Measurements from ENCODE around the gene C21orf58.
"Not testable (repeated sequence)": the region's sequence is repeated elsewhere in the genome, so short reads cannot be mapped to it uniquely, and the experiment has no call there.

The C21orf58 gene

DNA sequence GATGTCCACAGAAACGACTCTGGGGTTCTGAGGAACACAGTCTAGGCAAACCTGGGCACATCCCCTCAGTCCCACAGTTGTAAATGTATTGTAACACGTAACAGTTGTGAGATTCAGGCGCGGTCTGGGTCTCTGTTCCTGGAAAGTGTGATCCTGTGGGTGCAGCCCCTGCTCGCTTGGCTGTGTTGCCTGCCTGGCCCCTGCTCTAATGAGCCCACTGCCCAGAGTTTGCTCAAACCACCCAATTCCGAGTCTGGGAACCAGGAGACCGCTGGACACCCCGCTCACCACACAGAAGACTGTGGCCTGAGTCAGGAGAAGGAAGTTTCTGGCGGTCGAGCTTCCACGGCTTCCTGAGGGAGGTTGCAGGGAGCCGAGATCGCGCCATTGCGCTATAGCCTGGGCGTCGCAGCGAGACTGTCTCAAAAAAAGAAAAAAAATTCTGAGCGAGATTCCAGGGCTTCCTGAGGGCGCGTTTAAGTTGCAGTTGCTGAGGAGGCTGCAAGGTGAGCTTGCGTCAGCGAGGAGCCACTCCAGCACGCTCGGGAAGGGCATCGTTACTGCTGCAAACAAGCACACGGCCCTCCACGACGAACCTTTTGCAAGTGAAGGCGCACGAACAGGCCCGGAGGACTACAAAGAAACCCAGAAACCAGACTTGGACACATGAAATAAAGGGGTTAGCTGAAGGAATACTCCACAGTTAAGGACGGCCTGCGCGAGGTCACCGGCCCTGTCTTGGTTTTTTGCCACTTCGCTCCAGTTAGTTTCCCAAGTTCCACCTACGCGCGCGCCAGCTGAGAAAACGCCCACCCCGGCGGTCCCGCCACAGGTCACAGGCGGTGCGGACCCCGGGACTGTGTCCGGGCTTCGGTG is 1.1 kb downstream of the C21orf58 start:
- DNase-seq = peak; percentile 10

DNA sequence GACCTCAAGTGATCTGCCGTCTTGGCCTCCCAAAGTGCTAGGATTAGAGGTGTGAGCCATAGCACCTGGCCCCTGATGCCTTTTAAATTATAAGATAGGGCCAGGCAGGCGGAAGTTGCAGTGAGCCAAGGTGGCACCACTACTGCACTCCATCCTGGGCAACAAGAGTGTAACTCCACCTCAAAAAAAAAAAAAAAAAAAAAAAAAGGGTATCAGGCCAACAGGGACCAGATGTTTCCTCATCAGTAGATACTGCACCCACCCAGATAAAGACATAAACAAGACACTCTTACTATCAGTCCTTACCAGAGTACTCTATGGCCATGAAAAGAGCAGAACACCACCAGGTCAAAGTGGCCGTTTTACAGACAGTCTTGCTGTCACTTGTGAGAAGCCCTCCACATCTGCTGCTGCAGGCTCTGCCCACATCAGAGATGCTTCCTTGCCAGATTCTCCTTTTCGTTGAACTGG is 3.3 kb downstream of the C21orf58 start:
- no peak for DNase-seq

DNA sequence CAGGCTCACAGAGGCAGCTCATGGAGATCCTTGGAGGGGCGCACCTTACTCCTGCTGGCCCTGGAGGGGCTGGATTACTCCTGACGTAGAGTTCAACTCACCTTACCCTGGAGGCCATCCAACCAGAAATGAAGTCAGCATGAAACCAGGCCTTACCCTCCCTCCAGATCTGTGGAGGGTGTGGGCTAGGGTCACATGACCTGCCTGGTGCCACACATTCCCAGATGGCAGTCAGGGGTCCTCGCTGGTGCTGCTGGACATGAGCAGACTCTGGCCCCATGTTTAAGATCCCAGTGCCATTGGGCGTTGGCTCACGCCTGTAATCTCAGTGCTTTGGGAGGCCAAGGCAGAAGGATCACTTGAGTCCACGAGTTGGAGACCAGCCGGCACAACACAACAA is 4.5 kb downstream of the C21orf58 start:
- no peak for DNase-seq

DNA sequence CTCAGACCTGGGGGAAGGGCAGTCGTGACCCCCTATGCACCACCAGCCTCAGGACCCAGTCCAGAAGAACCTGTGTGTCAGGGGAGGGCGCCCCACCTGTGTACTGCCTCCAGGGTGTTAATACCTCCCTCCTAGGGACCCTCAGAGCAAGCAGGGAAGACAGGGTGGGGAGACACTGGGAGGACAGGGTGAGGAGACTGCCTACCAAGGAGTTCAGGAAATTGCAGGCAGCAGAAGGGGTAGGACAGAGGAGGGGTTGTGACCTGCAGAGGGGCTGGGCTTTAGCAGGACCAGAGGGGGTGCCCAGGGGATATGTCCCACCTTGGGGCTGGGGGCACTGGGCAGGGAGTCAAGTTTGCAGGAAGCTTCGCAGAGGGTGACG is 5.2 kb downstream of the C21orf58 start:
- no peak for DNase-seq

DNA sequence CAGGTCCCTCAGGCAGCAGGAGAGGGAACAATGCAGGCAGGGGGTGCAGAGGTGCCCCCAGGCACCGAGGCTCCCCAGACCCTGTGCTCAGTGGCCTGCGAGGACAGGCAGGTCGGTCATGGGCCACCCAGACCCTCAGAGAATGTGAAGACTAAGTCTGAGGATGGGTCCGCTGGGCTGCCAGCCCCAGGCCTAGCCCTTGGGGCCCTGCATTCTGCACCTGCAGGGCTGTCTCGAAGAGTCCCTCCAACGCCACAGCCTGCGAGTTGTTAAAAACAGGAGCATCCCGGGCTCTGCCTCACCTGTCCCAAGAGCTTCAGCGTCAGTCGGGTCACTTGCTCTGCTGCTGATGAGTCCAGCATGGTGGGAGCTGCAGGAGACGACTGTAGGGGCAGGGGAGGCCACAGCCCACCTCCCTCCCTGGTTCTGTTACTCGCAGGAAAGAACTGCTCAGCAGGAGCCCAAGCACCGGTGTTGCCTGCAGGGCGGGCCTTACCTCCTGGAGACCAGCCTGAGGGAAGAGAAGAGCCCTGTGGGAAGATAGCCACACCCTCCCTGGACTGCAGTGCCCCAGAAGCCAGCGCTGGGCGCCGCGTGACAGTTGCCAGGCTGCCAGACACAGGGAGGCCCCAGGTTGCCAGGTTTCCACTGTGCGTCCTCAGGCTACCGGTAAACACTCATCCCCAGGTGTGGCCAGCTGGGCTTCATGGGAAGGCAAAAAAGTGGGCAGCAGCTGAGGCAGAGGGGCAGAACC is 5.8 kb downstream of the C21orf58 start:
- DNase-seq = peak; percentile 41

DNA sequence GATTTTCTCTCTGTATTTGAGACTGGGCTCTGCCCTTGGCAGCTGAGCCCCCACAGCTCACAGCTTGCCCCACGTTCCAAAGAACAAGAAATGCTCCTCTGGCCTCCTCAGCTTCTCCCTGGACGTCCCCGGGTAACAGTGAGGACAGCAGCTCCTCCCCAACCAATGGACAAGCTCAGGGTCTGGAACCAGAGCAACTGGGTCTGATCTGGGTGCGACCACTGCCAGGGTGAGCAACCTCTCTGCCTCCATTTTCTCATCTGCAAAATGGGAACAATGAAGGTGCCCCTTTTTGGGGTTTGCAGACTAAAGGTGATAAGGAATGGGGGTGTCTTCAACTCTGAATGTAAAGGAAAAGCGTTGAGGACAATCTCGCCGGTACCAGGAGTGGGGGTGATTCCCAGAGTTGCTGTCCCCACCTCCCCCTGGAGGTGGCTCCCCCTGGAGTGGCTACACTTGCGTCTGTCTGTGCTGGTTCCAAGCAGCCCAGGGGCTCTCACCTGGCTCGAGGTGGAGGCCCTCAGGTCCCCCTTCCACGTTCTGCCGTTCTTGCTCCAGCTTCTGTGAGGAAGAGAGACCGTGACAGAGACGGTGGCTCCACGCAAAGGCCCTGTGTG is 6.9 kb downstream of the C21orf58 start:
- no peak for DNase-seq

DNA sequence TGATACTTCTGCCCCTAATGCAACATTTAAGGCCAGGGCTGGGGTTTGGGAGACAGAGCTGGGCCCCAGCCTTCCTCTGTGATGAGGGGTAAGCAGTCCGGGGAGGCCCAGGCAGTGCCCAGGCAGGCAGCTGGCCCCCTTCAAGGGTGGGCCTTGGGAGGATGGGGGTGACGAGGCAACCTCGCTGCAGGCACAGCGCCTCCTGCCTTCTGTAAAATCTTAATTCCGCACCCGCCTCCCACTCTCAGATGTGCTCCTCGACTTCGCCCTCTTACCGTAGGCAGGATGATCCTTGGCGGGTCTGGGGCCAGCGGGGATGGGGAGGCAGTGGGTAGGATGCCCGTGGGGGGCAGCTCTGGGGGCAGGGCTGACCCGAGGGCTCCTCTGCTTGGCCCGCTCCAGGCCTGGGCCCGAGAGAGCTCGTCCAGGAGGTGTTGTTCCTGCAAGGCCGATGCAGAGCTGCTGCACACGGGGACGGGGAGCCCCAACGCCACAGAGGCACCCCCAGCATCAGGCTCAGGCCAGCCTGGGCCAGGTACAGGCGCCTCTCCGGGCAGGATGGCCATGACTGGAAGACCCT is 9.1 kb downstream of the C21orf58 start:
- DNase-seq = no peak

DNA sequence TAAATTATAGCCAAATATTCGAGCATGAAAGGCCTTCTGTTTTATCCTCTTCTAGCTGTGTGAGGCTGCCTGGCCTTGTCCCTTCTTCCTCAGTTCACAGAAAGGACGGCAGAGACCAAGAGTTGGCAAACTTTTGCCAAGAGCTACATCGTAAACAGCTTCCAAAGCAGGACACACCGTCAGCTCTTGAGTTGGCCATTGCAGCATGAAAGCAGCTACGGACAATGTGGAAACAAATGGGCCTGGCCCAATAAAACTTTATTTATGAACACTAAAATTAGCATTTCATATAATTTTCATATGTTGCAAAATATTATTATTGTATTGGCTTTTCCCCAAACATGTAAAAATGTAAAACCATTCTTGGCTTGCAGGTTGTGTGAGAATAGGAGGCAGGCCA is 10.7 kb downstream of the C21orf58 start:
- no peak for DNase-seq

DNA sequence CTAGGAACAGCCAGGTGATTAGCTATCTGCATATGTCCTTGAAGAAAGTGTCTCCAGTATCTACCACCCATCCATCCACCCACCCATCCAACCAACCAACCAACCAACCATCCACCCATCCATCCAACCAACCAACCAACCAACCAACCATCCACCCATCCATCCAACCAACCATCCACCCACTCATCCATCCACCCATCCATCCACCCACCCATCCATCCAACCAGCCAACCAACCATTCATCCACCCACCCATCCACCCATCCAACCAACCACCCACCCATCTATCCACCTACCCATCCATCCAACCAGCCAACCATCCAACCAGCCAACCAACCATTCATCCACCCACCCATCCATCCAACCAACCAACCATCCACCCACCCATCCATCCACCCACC is 12.1 kb downstream of the C21orf58 start:
- no peak for DNase-seq

DNA sequence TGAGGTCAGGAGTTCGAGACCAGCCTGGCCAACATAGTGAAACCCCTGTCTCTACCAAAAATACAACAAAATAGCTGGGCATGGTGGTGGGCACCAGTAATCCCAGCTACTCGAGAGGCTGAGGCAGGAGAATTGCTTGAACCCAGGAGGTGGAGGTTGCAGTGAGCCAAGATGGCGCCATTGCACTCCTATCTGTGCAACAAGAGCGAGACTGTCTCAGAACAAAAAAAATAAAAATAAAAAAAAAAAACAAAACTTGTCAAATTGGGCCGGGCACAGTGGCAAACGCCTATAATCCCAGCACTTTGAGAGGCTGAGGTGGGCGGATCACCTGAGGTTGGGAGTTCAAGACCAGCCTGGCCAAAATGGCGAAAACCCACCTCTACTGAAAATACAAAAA is 13.4 kb downstream of the C21orf58 start:
- not testable (repeated sequence) for DNase-seq

DNA sequence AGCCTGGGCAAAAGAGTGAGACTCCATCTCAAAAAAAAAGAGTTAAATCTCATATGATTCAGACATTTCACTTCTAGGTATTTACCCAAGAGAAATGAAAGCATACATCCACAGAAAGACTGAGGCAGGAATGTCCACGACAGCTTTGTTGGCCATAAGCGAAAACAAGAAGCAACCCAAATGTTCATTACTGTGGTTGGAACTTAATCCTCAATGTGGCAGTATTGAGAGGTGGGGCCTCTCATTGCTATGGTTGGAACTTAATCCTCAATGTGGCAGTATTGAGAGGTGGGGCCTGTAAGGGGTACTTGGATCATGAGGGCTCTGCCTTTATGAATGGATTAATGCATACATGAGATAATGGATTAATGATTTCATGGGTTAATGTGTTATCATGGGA is 15.2 kb downstream of the C21orf58 start:
- DNase-seq = no peak

DNA sequence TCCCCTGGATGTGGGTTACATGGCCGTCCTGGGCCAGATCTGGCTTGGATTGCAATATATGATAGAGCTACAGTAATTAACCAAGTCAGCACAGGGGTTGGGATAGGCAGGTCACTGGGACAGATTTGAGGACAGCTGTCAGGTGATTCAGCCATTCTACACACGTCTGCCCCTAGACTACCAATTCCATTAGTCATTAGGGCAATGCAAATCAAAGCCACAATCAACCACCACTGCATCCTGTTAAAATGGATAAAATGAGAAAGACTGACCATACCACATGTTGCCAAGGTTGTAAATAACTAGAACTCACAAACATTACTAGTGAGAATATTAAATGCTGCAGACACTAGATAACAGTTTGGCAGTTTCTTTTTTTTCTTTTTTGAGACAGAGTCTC is 16.0 kb downstream of the C21orf58 start:
- DNase-seq = no peak

DNA sequence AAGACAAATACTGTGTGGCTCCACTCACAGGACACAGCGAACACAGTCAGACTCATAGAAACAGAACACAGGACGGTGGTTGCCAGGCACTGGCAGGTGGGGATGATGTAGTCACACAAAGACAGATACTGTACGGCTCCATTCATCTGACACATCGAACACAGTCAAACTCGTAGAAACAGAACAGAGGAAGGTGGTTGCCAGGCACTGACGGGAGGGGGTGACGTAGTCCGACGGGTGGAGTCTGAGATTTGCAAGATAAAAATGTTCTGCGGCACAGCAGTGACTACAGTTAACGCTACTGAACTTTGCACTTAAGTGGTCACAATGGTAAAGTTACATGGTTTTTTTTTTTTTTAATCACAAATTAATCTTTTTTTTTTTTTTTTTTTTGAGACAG is 18.7 kb downstream of the C21orf58 start:
- DNase-seq = no peak

DNA sequence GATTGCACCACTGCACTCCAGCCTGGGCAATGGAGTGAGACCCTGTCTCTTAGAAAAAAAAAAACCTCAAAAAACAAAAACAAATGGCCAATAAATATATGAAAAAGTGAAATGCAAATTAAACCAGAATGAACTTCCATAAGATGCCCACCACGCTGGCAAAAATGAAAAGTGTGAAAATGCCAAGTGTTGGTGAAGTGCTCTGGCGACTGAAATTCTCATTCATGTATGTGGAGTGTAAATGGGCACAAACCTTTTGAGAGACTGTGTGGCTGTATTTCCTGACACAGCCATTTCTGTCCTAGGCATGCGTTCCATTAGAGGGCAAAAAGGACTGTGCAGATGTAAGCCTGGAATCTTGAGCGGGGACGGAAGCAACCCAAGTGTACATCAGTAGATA is 19.2 kb downstream of the C21orf58 start:
- DNase-seq = no peak

DNA sequence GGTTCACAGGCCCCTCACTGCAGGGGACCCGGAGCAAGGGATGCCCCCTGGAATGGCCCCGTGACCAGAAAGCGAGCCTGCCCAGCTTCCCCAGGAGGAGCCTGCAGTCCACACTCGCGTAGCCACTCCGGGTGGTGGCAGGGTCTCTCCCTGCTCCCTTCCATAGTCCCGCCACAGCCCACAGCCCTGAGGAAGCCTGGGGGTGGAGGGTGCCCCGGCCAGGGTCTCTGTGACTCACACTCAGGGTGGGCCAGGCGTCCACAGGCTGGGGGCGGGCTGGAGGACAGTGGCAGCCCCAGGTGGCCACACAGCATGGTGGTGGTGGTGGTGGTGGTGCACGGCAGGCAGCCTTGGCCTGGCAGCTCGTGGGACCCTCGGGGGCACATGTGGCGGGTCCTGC is 21.9 kb downstream of the C21orf58 start:
- no peak for DNase-seq

DNA sequence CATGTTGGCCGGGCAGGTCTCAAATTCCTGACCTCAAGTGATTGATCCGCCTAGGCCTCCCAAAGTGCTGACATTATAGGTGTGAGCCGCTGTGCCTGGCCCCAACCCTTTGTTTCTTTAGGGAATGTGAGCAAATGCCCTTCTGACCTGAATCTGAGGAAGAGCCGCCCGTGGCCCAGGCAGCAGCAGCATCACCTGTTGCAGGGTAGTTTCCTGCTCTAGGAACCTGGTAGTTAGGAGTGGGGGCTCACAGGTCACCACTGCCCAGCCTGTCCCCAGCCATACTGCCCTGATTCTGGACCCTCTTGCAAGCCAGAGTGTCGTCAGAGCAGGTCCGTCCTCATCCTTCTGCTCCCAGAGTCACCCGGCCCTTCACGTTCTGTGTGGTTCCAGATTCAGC is 24.5 kb downstream of the C21orf58 start:
- no peak for DNase-seq

DNA sequence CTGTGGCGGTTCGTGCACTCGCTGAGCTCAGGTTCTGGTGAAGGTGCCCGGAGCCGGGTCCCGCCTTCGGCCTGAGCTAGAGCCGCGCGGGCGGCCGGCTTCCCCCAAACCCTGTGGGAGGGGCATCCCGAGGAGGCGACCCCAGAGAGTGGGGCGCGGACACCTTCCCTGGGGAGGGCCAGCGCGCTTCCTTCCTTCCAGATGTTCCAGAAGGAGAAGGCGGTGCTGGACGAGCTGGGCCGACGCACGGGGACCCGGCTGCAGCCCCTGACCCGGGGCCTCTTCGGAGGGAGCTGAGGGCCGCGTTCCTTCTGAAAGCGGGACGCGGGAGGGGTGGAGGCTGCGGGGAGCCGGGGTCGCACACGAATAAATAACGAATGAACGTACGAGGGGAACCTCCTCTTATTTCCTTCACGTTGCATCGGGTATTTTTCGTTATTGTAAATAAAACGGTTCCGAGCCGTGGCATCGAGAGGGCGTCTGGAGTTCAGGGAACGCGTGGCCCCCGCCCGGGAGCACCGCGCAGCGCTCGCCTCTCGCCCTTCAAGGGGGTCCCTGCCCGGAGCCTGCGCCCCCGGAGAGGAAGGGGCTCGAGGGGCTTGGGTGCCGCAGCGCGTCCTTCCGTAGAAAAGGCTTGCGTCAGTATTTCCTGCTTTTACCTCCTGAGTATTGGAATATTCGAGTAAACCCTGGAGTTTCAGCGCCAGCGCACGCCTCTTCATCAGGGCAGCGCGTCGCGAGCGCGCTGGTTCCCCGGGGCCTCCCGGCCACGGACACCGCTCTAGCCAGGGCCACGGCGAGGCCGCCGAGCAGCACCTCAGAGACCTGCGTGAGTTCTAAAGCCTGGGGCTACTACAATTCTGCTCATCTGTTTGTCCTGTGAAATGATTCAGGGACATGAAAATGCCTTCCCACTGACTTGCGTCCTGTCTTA is 26.1 kb downstream of the C21orf58 start:
- DNase-seq = peak; percentile 32

DNA sequence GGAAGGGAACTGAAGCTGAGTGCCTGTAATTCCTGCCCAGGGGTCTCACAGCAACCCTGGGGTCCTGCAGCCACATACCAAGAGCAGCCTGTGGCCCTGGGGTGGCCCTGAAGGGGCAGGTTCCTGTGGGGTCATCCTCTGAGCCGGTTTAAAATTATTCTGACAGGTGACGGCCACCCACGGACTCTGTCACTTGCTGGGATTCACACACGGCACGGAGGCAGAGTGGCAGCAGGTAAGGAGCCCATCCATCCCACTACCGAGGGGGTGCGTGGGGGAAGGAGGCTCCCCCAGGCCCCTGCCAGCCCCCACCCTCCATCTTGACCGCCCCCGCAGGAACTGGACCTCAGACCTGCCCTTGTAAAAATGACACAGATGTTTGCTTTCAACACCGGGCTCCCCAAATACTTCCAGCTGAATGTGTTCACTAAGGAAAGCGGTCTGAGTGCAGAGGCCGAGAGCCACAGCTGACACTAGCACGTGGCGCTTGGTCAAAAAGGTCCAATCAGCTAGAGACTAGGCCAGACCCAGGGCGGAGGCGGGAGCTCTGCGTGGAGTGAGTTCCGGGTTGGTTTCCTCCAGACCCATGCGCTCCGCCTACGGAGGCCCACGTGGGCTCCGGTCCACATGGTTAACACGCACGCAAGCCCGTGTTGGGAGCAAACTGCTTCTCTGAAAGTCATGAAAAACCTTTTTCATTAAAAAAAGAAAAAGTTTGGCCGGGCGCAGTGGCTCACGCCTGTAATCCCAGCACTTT is 27.5 kb downstream of the C21orf58 start:
- no peak for DNase-seq

DNA sequence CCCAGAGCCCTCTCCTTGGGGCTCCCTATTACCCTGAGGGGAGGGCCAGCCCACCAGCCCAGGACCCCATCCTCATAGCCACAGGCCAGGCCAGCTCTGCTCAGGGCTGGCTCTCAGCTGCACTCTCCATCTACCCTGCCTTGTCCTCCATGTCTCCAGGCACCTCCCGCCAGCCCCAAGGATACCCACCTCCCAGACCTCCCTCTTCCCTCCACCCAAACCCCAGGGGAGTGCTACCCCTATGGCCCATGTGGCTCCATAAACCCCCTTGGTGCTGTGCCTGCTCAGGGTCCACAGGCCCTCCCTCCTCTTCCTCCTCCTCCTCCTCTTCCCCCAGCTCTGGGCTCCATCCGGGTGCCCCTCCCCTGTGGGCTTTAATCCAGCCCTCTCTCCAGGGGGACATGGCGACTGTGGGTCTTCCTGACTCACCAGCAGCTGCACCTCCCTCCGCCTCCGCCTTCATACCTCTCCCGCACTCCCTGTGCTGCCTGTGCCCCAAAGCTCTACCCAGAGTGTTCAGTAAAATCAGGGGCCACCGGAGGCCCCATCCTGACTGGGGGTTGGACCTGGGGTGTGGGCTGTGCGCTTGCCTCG is 28.4 kb downstream of the C21orf58 start:
- DNase-seq = no peak

DNA sequence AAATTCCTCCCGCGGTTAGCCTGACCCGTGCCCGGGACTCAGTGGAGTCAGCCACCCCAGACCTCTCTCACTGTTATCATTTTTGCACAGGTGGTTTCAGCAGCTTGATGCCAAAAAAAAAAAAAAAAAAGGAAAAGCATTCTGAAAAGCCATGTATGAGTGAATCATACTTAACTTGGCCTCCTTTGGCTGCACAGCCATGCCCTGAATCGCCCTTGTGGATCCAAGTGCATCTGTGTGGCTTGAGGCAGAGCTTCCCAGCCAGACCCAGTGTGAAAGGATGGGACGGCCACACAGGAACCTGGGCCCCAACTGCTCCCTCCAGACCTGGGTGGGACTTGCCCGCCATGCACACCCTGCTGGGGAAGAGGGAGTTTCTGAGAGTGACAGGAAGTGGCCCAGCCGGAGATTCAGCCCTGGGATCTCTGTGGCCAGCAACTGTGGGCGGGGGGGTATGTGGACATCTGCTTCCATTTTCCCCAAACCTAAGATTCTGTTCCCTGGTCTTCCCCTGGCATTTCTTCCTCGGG is 29.0 kb downstream of the C21orf58 start:
- DNase-seq = no peak

DNA sequence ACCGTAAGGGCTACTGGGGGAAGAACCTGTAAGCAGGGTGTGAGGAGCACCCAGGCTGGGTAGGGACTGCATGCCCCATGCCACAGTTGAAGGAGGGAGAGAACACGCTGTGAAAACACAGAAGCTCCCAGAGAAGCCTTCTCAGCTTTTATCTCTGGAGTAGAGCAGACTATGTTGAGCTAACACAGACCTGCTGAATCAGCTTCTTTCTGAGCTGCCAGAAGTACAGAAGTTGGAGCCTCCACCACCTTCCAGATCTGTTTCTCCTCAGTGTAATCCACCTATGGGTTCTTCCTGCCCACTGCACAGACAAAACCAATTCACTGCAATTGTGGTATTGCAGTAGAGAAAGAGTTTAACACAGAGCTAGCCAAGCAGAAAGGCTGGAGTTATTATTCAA is 32.1 kb downstream of the C21orf58 start:
- DNase-seq = no peak

Data from DMS79 treated with DMSO at 0.1 percent for 48 hours (cell line).